ENCODE data around the gene PNN. TPM values are rescaled to one million over a fixed set of nuclear protein-coding genes. Genes with fewer than 3 reads are reported as not detected.

The PNN gene
- polyA plus RNA-seq, 1 donor from 2014 or later = 89.4 TPM

DNA sequence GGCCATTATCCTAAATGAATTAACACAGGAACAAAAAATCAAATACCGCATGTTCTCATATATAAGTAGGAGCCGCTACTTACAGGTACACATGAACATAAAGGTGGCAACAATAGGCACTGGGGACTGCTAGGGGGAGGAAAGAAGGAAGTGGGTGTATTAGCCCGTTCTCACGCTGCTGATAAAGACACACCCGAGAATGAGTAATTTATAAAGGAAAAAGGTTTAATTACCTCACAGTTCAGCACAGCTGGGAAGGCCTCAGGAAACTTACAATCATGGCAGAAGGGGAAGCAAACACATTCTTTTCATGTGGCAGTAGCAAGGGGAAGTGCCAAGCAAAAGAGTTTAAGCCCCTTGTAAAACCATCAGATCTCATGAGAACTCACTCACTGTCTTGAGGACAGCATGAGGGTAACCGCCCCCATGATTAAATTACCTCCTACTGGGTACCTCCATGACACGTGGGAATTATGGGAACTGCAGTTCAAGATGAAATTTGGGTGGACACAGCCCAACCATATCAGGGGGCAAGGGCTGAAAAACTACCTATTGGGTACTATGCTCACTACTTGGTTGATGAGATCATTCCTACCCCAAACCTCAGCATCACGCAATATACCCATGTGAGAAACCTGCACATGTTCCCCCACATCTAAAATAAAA lies 42.3 kb downstream of the PNN start:
- Histone ChIP-seq H4K20me1 (ENCODE audit: insufficient read depth) (no peaks in the 10 kb centered on the region), H3K4me3 (ENCODE audit: low read length) (no peak overlapping the region), H3F3A (ENCODE audit: insufficient read depth, low read length, poor library complexity, severe bottlenecking) (no peaks in the 10 kb centered on the region), H3K27me3 (ENCODE audit: insufficient read depth, low read depth, low read length) (no peaks in the 10 kb centered on the region), H3K9me2 (ENCODE audit: insufficient read depth, low read length) (no peaks in the 10 kb centered on the region), H3K36me3 (ENCODE audit: insufficient read depth, low read length) (no peaks in the 10 kb centered on the region), H3K9ac (ENCODE audit: low read length) (no peak overlapping the region), H2AFZ (ENCODE audit: low read depth, low read length) (no peak overlapping the region), H3K79me2 (replicated peaks; ENCODE audit: insufficient read depth, low read length) (no peaks in the 10 kb centered on the region), H3K9me3 (ENCODE audit: low read length) (no peaks in the 10 kb centered on the region), H3K4me2 (ENCODE audit: low read length) (no peak overlapping the region), H3K27ac (ENCODE audit: low read length) (no peak overlapping the region)
- TF ChIP-seq, protein P1, sequence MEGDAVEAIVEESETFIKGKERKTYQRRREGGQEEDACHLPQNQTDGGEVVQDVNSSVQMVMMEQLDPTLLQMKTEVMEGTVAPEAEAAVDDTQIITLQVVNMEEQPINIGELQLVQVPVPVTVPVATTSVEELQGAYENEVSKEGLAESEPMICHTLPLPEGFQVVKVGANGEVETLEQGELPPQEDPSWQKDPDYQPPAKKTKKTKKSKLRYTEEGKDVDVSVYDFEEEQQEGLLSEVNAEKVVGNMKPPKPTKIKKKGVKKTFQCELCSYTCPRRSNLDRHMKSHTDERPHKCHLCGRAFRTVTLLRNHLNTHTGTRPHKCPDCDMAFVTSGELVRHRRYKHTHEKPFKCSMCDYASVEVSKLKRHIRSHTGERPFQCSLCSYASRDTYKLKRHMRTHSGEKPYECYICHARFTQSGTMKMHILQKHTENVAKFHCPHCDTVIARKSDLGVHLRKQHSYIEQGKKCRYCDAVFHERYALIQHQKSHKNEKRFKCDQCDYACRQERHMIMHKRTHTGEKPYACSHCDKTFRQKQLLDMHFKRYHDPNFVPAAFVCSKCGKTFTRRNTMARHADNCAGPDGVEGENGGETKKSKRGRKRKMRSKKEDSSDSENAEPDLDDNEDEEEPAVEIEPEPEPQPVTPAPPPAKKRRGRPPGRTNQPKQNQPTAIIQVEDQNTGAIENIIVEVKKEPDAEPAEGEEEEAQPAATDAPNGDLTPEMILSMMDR (IDR thresholded peaks at IDR 0.05; ENCODE audit: poor library complexity, severe bottlenecking) = no peak
- no peak for TF ChIP-seq EP300 (conservative IDR thresholded peaks at IDR 0.05; ENCODE audit: poor library complexity, severe bottlenecking)
- no peak for TF ChIP-seq POLR2AphosphoS5 (IDR thresholded peaks at IDR 0.05)
- TF ChIP-seq, protein P2, sequence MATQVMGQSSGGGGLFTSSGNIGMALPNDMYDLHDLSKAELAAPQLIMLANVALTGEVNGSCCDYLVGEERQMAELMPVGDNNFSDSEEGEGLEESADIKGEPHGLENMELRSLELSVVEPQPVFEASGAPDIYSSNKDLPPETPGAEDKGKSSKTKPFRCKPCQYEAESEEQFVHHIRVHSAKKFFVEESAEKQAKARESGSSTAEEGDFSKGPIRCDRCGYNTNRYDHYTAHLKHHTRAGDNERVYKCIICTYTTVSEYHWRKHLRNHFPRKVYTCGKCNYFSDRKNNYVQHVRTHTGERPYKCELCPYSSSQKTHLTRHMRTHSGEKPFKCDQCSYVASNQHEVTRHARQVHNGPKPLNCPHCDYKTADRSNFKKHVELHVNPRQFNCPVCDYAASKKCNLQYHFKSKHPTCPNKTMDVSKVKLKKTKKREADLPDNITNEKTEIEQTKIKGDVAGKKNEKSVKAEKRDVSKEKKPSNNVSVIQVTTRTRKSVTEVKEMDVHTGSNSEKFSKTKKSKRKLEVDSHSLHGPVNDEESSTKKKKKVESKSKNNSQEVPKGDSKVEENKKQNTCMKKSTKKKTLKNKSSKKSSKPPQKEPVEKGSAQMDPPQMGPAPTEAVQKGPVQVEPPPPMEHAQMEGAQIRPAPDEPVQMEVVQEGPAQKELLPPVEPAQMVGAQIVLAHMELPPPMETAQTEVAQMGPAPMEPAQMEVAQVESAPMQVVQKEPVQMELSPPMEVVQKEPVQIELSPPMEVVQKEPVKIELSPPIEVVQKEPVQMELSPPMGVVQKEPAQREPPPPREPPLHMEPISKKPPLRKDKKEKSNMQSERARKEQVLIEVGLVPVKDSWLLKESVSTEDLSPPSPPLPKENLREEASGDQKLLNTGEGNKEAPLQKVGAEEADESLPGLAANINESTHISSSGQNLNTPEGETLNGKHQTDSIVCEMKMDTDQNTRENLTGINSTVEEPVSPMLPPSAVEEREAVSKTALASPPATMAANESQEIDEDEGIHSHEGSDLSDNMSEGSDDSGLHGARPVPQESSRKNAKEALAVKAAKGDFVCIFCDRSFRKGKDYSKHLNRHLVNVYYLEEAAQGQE (IDR thresholded peaks at IDR 0.05; ENCODE audit: borderline replicate concordance) = no peak
- no peak for TF ChIP-seq SMC3 (conservative IDR thresholded peaks at IDR 0.05; ENCODE audit: poor library complexity)
- TF ChIP-seq RAD21 (conservative IDR thresholded peaks at IDR 0.05) = no peak
- no peak for TF ChIP-seq EZH2 (IDR thresholded peaks at IDR 0.05; ENCODE audit: borderline replicate concordance, insufficient read depth, low read length, poor library complexity, severe bottlenecking)
- TF ChIP-seq TAF1 (IDR thresholded peaks at IDR 0.05; ENCODE audit: low read depth) = no peak
- TF ChIP-seq MXI1 (conservative IDR thresholded peaks at IDR 0.05; ENCODE audit: poor library complexity, severe bottlenecking) = no peak

DNA sequence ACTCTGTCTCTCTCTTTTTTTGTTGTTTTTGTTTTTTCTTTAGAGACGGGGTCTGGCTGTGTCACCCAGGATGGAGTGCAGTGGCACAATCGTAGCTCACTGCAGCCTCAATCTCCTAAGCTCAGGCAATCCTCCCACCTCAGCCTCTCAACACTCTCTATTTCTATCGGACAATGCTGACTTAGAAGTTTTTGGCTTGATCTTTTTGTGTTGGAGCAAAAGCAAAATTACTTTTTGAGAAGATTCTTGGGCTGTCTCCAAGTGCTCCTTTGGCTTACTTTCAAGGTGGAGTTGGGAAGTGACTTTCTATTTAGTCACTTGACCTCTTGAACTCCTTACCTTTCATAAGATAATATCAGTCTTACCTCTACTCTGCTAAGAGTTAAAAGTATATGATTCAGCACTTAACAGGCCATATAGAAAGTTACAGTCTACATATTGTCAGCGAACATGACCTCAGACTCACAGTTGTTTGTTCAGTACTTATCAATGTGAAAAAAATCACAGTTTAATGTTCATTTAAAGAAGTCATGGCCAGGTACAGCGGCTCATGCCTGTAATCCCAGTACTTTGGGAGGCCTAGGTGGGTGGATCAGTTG lies 43.2 kb downstream of the PNN start:
- Histone ChIP-seq H3K4me3 (ENCODE audit: low read length) (no peak overlapping the region), H3K9ac (ENCODE audit: low read length) (no peak overlapping the region), H3K9me3 (ENCODE audit: low read length) (no peaks in the 10 kb centered on the region), H3K27me3 (ENCODE audit: insufficient read depth, low read depth, low read length) (no peaks in the 10 kb centered on the region), H3K9me2 (ENCODE audit: insufficient read depth, low read length) (no peaks in the 10 kb centered on the region), H3K36me3 (ENCODE audit: insufficient read depth, low read length) (no peaks in the 10 kb centered on the region), H2AFZ (ENCODE audit: low read depth, low read length) (no peak overlapping the region), H3K79me2 (replicated peaks; ENCODE audit: insufficient read depth, low read length) (no peaks in the 10 kb centered on the region), H3K4me2 (ENCODE audit: low read length) (no peak overlapping the region), H3K27ac (ENCODE audit: low read length) (no peak overlapping the region), H3F3A (ENCODE audit: insufficient read depth, low read length, poor library complexity, severe bottlenecking) (no peaks in the 10 kb centered on the region), H4K20me1 (ENCODE audit: insufficient read depth) (no peaks in the 10 kb centered on the region)
- no peak for TF ChIP-seq SMC3 (conservative IDR thresholded peaks at IDR 0.05; ENCODE audit: poor library complexity)
- TF ChIP-seq RAD21 (conservative IDR thresholded peaks at IDR 0.05) = no peak
- TF ChIP-seq TAF1 (IDR thresholded peaks at IDR 0.05; ENCODE audit: low read depth) = no peak
- TF ChIP-seq, protein P1 (IDR thresholded peaks at IDR 0.05; ENCODE audit: poor library complexity, severe bottlenecking) = no peak
- no peak for TF ChIP-seq POLR2AphosphoS5 (IDR thresholded peaks at IDR 0.05)
- no peak for TF ChIP-seq EZH2 (IDR thresholded peaks at IDR 0.05; ENCODE audit: borderline replicate concordance, insufficient read depth, low read length, poor library complexity, severe bottlenecking)
- TF ChIP-seq, protein P2 (IDR thresholded peaks at IDR 0.05; ENCODE audit: borderline replicate concordance) = no peak
- TF ChIP-seq MXI1 (conservative IDR thresholded peaks at IDR 0.05; ENCODE audit: poor library complexity, severe bottlenecking) = no peak
- TF ChIP-seq EP300 (conservative IDR thresholded peaks at IDR 0.05; ENCODE audit: poor library complexity, severe bottlenecking) = no peak

Data from neural cell (in vitro differentiated cells).